Ovary (tissue), 9 donors: ENCODE data around the gene MST1R. TPM values are rescaled to one million over a fixed set of nuclear protein-coding genes. Genes with fewer than 3 reads are reported as not detected.

Source experiments
- DNase-seq, 5 donors: peaks; one replicate each; pipeline ENCODE4 v3.0.0-alpha.2; 2019 to 2020
- H3K27ac ChIP-seq, 2 donors: fragments of 200-600 bp; one replicate each; pipeline versions ENCODE4 v1.5.1 to v1.8.0; 2019 to 2022
- H3K27me3 ChIP-seq: fragments of 200-600 bp; one replicate; pipeline ENCODE4 v1.8.0; 2022
- H3K36me3 ChIP-seq: fragments of 200-600 bp; sonication (generic); one replicate; pipeline ENCODE4 v1.5.1; 2019
- H3K4me1 ChIP-seq: one replicate; pipeline ENCODE4 v1.8.1; 2013; ENCODE audit warnings: mild to moderate bottlenecking, moderate library complexity; ENCODE audit not compliant: insufficient read depth
- H3K4me3 ChIP-seq: fragments of 200-600 bp; sonication (generic); one replicate; pipeline ENCODE4 v1.5.1; 2017
- H3K9me3 ChIP-seq, 2 donors: fragments of 200-600 bp in 1 of 2; sonication (generic) in 1 of 2; one replicate each; pipeline versions ENCODE4 v1.5.1 to v1.8.1; 2013 to 2019; ENCODE audit warnings: mild to moderate bottlenecking in 1 of 2, moderate library complexity in 1 of 2
- EP300 ChIP-seq: sonication (generic); formaldehyde crosslinking; IDR thresholded peaks from one replicate; pipeline ENCODE4 v1.6.1; 2017; ENCODE audit warnings: antibody characterized with exemption
- POLR2A ChIP-seq: fragments of 450-650 bp; IDR thresholded peaks from one replicate; pipeline ENCODE4 v1.6.1; 2017; ENCODE audit warnings: antibody characterized with exemption, mild to moderate bottlenecking, moderate library complexity
- WGBS, 3 donors: extraction: QIAGEN DNeasy Blood & Tissue Kit in 1 of 3; methylation state at CpG; one replicate each; pipeline versions ENCODE4 v1.1.5 to v1.1.7; 2013 to 2017; 5-methylcytosine and 5-hydroxymethylcytosine counted together
- intact Hi-C, 4 donors: fragments of 100-400 bp; cut with DNase I; formaldehyde crosslinking; loops; one replicate each; pipeline versions ENCODE4 v1.11.0 to v1.15.1; 2022 to 2023
- polyA plus RNA-seq, 2 donors: library from polyadenylated mRNA; stranded (reverse); fragments of 200-250 nt in 1 of 2; fragments of 350-450 nt in 1 of 2; fragmentation: Illumina TruSeq in 1 of 2; extraction: RNeasy Lipid Tissue Mini Kit (QIAGEN cat#74804) in 1 of 2; gene quantifications; one replicate each; pipeline ENCODE4 v1.2.3, GENCODE V29; 2013 to 2014
- total RNA-seq, 7 donors: library from RNA; depleted of rRNA in 2 of 7; stranded (reverse); fragments of >200 nt in 2 of 7; fragmentation: NEBNext Ultra II Directional in 3 of 7; extraction: Animal tissue kit (Norgen Biotek cat#: 25700) in 3 of 7; gene quantifications; one replicate each; pipeline versions ENCODE4 v1.1.0 to v1.2.4, GENCODE V29; 2016 to 2023
- TF ChIP-seq, protein P1 (sequence below), 3 donors: fragments of 450-650 bp in 2 of 3; fragments of 200-600 bp in 1 of 3; IDR thresholded peaks; one replicate each; pipeline versions ENCODE4 v1.5.1 to v1.8.0; 2016 to 2022; ENCODE audit warnings: antibody characterized with exemption in 3 of 3, mild to moderate bottlenecking in 1 of 3
- donor health status: DM: no; HTN: no; CAD: no; lungs with moderate emphysema.
- donor health status: DM: no; HTN: no; CAD: no.
- donor health status: Bipolar disorder and iron deficiency.
- donor health status: DM: yes; HTN: yes; CAD: no.
- donor health status: DM: no; HTN: no; CAD: no.
- donor health status: DM: yes; HTN: yes; CAD: no.

Gene MST1R
- total and polyA plus RNA-seq, 9 donors = 0.98 to 2.2 (median 1.4) TPM

DNA sequence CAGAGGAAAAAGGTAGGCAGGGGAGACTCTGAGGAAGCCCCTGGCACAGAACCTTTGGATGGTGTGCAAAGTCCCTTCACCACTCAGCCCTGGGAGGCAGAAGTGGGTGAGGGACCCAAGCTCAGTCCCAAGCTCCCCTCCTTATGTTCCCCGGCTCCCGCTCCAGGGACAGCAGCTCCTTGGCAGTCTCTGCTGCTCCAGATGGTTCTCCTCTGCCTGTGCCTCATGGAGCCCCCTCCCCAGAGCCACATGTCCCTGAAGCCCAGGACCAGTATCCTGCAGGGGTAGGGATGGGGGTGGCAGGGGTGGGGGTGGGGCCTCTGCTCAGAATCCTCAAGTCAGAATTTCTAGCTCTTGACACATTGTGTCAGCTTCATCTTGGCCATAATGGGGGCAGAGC is 26.0 kb downstream of the MST1R start:
- no peaks in the 10 kb centered on the region for H3K4me1 ChIP-seq
- 29 to 53% (median 50%) methylated on average over 1 to 2 of the region's 2 CpGs for WGBS, 3 donors
- no peak overlapping the region for H3K4me3 ChIP-seq
- no peaks in the 10 kb centered on the region for H3K36me3 ChIP-seq
- no peak for DNase-seq
- TF ChIP-seq, protein P1, sequence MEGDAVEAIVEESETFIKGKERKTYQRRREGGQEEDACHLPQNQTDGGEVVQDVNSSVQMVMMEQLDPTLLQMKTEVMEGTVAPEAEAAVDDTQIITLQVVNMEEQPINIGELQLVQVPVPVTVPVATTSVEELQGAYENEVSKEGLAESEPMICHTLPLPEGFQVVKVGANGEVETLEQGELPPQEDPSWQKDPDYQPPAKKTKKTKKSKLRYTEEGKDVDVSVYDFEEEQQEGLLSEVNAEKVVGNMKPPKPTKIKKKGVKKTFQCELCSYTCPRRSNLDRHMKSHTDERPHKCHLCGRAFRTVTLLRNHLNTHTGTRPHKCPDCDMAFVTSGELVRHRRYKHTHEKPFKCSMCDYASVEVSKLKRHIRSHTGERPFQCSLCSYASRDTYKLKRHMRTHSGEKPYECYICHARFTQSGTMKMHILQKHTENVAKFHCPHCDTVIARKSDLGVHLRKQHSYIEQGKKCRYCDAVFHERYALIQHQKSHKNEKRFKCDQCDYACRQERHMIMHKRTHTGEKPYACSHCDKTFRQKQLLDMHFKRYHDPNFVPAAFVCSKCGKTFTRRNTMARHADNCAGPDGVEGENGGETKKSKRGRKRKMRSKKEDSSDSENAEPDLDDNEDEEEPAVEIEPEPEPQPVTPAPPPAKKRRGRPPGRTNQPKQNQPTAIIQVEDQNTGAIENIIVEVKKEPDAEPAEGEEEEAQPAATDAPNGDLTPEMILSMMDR (IDR thresholded peaks at IDR 0.05) = no peak
- no peak for TF ChIP-seq POLR2A
- no peak for TF ChIP-seq EP300
- no peaks in the 10 kb centered on the region for H3K9me3 ChIP-seq
- intact Hi-C loops = no loop called here
- H3K27ac ChIP-seq = no peak overlapping the region
- H3K27me3 ChIP-seq = no peaks in the 10 kb centered on the region

DNA sequence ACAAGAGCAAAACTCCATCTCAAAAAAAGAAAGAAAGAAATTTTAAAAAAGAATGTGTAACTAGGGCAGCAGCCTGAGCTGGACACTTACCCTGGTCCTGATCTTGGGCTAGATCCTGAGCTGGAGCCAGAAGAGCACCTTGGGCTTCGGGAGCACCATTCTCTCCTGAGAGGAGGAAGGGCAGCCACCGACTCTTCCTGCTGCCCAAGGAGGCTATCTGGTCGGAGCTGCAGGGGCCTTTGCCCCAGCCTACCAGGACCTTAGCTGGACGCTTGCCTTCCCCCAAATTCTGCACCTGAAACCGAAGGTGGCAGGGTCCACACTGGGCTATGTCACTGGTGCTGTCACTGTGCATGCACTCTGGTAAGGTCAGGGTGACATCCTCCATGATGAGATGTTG is 27.1 kb downstream of the MST1R start:
- intact Hi-C loops = no loop called here
- Histone ChIP-seq H3K36me3 (no peaks in the 10 kb centered on the region), H3K27ac (no peak overlapping the region), H3K4me1 (no peaks in the 10 kb centered on the region), H3K9me3 (no peaks in the 10 kb centered on the region), H3K27me3 (no peaks in the 10 kb centered on the region), H3K4me3 (no peak overlapping the region)
- WGBS, 3 donors = 78 to 81% (median 80%) methylated on average over 5 of the region's 5 CpGs
- no peak for TF ChIP-seq POLR2A
- TF ChIP-seq, protein P1 (IDR thresholded peaks at IDR 0.05) = no peak
- no peak for TF ChIP-seq EP300
- no peak for DNase-seq

DNA sequence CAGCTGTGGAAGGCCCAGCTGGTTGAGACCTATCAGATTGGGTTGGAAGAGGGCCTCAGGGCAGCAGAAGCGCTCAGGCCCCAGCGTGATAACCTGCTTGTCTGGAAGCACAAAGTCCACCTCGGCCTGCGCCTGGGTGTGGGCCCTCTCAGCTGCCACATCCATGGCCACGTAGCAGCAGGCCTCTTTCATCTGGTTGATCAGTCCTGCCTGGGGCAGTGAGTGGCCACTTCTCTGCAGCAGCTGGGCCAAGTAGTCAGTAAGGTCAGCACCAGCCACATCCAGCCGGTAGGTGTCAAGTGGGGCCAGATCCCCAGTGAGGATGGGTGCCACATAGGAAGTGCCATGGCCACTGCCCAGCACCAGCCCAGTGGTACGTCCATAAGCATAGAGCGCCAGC is 30.1 kb downstream of the MST1R start:
- intact Hi-C loops = no loop called here

DNA sequence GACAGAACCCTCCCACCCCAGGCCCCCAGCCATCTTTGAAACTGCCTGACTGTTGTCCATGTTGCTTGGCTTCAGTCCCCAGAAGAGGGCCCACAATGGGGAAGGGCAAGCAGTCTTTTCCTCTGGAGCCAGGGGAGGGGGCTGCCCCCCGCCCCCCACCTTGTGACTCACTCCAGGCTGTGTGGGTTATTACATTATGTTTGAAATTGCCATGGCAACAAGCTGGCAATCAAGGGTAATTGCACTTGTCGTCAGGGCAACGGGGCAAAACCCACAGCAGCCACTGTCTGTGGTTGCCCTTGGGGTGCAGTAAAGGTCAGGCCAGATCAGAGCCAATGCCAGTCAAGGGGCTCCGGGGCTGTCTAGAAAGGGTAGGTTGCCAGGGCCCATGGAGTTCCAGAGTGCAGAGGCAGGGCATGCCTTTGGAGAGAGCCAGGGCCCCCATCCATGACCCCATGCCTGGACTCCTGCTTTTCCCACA is 30.8 kb downstream of the MST1R start:
- no peak overlapping the region for H3K4me3 ChIP-seq
- H3K27ac ChIP-seq = no peak overlapping the region
- WGBS, 3 donors = 40 to 87% (median 61%) methylated on average over 4 of the region's 4 CpGs
- H3K27me3 ChIP-seq = no peaks in the 10 kb centered on the region
- intact Hi-C loops = no loop called here
- no peak for DNase-seq
- no peaks in the 10 kb centered on the region for H3K4me1 ChIP-seq
- H3K36me3 ChIP-seq = no peaks in the 10 kb centered on the region
- TF ChIP-seq POLR2A (no peak), EP300 (no peak)
- TF ChIP-seq, protein P1 (IDR thresholded peaks at IDR 0.05) = no peak
- H3K9me3 ChIP-seq = no peaks in the 10 kb centered on the region

More for the DNA sequence above, 30.1 kb downstream of the MST1R start:
- H3K27ac ChIP-seq = no peak overlapping the region
- H3K4me1 ChIP-seq = no peaks in the 10 kb centered on the region
- no peaks in the 10 kb centered on the region for H3K27me3 ChIP-seq
- TF ChIP-seq, protein P1 (IDR thresholded peaks at IDR 0.05) = no peak
- TF ChIP-seq POLR2A (no peak), EP300 (no peak)
- H3K9me3 ChIP-seq = no peaks in the 10 kb centered on the region
- no peak overlapping the region for H3K4me3 ChIP-seq
- no peak for DNase-seq
- 84 to 95% (median 86%) methylated on average over 7 to 8 of the region's 8 CpGs for WGBS, 3 donors
- no peaks in the 10 kb centered on the region for H3K36me3 ChIP-seq
